Measurements from ENCODE around the gene ANKH.

DNA sequence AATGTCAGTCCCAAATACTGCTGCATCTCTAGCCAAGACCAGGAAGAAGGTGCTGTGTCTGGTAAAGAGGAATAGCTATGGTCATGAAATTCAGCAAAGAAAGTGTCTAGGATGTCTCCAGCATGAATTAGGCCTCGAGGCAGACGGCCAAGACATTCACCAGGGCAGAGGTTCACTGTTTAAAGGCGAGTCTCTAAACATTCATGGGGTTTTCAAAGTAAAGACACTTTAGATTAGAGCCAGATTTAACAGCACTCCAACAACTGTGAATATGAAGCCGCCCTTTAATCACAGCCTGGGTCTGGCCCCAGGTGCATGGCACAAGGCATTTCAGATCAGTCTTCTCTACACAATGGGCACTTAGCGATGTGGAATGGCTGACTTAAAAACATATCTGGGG, 95.0 kb downstream of the ANKH start:
- TF ChIP-seq, protein P1, sequence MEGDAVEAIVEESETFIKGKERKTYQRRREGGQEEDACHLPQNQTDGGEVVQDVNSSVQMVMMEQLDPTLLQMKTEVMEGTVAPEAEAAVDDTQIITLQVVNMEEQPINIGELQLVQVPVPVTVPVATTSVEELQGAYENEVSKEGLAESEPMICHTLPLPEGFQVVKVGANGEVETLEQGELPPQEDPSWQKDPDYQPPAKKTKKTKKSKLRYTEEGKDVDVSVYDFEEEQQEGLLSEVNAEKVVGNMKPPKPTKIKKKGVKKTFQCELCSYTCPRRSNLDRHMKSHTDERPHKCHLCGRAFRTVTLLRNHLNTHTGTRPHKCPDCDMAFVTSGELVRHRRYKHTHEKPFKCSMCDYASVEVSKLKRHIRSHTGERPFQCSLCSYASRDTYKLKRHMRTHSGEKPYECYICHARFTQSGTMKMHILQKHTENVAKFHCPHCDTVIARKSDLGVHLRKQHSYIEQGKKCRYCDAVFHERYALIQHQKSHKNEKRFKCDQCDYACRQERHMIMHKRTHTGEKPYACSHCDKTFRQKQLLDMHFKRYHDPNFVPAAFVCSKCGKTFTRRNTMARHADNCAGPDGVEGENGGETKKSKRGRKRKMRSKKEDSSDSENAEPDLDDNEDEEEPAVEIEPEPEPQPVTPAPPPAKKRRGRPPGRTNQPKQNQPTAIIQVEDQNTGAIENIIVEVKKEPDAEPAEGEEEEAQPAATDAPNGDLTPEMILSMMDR (optimal IDR thresholded peaks at IDR 0.05 in 1 of 3, IDR thresholded peaks at IDR 0.05 in 1 of 3, conservative IDR thresholded peaks at IDR 0.05 in 1 of 3; ENCODE audit: extremely low read depth in 1 of 3, insufficient read depth in 2 of 3, low read length in 3 of 3), result no peak
- no peak for TF ChIP-seq EZH2 (IDR thresholded peaks at IDR 0.05; ENCODE audit: low read length)
